Stimulated activated CD8-positive, alpha-beta memory T cell treated with anti-CD3 and anti-CD28 coated beads, Interleukin-4, amount 100 ng/mL, for 24 hours (primary cell): Measurements from ENCODE around the gene TSPYL4.

ENCODE experiments used
- DNase-seq: peaks from one replicate; pipeline ENCODE4 v3.0.0-alpha.2; 2020; ENCODE audit warnings: low read depth

Gene TSPYL4

GRCh38 chr6:116223355-116223754, 30.5 kb downstream of the TSPYL4 start:
- no peak for DNase-seq

GRCh38 chr6:116221911-116222310, 32.0 kb downstream of the TSPYL4 start:
- no peak for DNase-seq

- no peak for DNase-seq
Observed at GRCh38 chr6:116221067-116221466, 32.8 kb downstream of the TSPYL4 start.

GRCh38 chr6:116218866-116219265, 35.0 kb downstream of the TSPYL4 start:
- DNase-seq: no peak

- DNase-seq: no peak
Observed at GRCh38 chr6:116218172-116218633, 35.7 kb downstream of the TSPYL4 start.

- no peak for DNase-seq
Observed at GRCh38 chr6:116217069-116217468, 36.8 kb downstream of the TSPYL4 start.

GRCh38 chr6:116215414-116215813, 38.5 kb downstream of the TSPYL4 start:
- no peak for DNase-seq

- DNase-seq: no peak
Observed at GRCh38 chr6:116214681-116215080, 39.2 kb downstream of the TSPYL4 start.

GRCh38 chr6:116210750-116211425, 43.0 kb downstream of the TSPYL4 start:
- DNase-seq: no peak

GRCh38 chr6:116210316-116210715, 43.6 kb downstream of the TSPYL4 start:
- DNase-seq: no peak

GRCh38 chr6:116208056-116208785, 45.7 kb downstream of the TSPYL4 start:
- no peak for DNase-seq

GRCh38 chr6:116206231-116206903, 47.5 kb downstream of the TSPYL4 start:
- DNase-seq: no peak

GRCh38 chr6:116205281-116205680, 48.6 kb downstream of the TSPYL4 start:
- DNase-seq: no peak

GRCh38 chr6:116201538-116201937, 52.3 kb downstream of the TSPYL4 start:
- DNase-seq: no peak

GRCh38 chr6:116200619-116201249, 53.1 kb downstream of the TSPYL4 start:
- DNase-seq: no peak
